NB4 (cell line): ENCODE data around the gene KCNS1.

ENCODE experiments used
- DNase-seq: peaks from one replicate; pipeline ENCODE4 v3.0.0; 2010; ENCODE audit warnings: low read depth
- H3K4me3 ChIP-seq: one replicate; pipeline ENCODE4 v1.5.1; 2011; ENCODE audit warnings: mild to moderate bottlenecking, low read depth, low read length, moderate library complexity
- MAX ChIP-seq: IDR thresholded peaks from 2 replicates; pipeline ENCODE4 v1.6.1; 2011; ENCODE audit warnings: low read depth, low read length
- MYC ChIP-seq: IDR thresholded peaks from 2 replicates; pipeline ENCODE4 v1.6.1; 2011; ENCODE audit warnings: low read depth, low read length
- POLR2A ChIP-seq: IDR thresholded peaks from 2 replicates; pipeline ENCODE4 v1.6.1; 2011; ENCODE audit warnings: mild to moderate bottlenecking; ENCODE audit not compliant: insufficient read length; ENCODE audit errors: extremely low read depth
- TF ChIP-seq, protein P1 (sequence below): IDR thresholded peaks from one replicate; pipeline ENCODE4 v1.5.1; 2012; ENCODE audit warnings: low read depth, low read length

KCNS1 gene

GRCh38 chr20:45117581-45117980 lies 16.7 kb upstream of the KCNS1 start:
- no peak overlapping the region for H3K4me3 ChIP-seq
- TF ChIP-seq MAX (no peak), MYC (no peak), POLR2A (no peak)
- TF ChIP-seq, protein P1, sequence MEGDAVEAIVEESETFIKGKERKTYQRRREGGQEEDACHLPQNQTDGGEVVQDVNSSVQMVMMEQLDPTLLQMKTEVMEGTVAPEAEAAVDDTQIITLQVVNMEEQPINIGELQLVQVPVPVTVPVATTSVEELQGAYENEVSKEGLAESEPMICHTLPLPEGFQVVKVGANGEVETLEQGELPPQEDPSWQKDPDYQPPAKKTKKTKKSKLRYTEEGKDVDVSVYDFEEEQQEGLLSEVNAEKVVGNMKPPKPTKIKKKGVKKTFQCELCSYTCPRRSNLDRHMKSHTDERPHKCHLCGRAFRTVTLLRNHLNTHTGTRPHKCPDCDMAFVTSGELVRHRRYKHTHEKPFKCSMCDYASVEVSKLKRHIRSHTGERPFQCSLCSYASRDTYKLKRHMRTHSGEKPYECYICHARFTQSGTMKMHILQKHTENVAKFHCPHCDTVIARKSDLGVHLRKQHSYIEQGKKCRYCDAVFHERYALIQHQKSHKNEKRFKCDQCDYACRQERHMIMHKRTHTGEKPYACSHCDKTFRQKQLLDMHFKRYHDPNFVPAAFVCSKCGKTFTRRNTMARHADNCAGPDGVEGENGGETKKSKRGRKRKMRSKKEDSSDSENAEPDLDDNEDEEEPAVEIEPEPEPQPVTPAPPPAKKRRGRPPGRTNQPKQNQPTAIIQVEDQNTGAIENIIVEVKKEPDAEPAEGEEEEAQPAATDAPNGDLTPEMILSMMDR = no peak
- DNase-seq = no peak

GRCh38 chr20:45115829-45116228 lies 14.9 kb upstream of the KCNS1 start:
- DNase-seq = no peak
- TF ChIP-seq MAX (no peak), MYC (no peak)
- no peak overlapping the region for H3K4me3 ChIP-seq

- no peak for DNase-seq
- TF ChIP-seq, protein P1 = no peak
- no peak for TF ChIP-seq MYC
- TF ChIP-seq MAX = no peak
- TF ChIP-seq POLR2A = no peak
- no peak overlapping the region for H3K4me3 ChIP-seq
These were observed 14.5 kb upstream of the KCNS1 start for GRCh38 chr20:45115386-45115774.

DNA sequence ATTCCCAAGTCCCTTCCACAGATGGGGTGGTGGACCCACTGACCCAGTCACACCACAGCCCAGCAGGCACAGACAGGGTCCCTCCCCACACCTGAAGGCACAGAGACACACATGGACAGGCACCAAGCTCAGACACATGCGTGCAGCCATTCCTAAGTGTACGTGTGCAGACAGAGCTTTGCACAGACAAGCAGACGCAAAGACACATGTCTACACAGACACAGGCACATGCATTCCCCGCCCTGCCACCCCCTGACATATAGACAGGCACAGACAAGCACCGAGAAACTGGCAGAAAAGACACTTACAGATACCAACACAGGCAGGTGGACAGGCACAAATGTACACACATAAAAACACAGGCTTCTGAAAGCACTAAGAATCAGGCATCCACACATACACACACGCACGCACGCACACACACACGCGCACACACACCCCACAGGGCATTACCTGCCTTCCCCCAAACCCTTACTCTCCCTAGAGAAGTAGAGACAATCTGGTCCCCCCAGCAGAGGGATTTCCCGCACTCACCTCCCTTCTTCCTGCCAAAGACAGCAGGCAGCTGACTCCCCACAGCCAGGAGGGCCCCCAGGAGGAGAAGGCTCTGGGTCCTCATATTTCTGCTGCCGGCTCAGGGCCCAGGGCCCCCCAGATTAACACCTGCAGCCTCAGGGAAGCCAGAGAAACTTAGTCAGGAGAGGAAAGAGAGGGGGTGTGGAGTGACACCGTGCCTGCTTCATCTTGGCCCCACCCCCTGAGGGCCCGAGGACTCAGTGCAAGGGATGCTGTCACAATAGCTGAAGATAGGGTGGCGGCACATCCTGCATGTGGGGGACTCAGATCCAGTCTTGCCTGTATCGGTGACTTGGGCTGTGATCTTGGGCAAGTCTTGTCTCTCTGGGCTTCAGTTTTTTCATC lies 13.8 kb upstream of the KCNS1 start, which contains the start of gene WFDC5:
Gene WFDC5 (minus strand): TSS at position 710 of the 921 bp plus-strand sequence. CDS start 91 bp downstream, at position 619.
- no peak for DNase-seq
- no peak for TF ChIP-seq MYC
- no peak for TF ChIP-seq POLR2A
- no peak within 1 kb of the TSS for H3K4me3 ChIP-seq

- no peak overlapping the region for H3K4me3 ChIP-seq
- TF ChIP-seq POLR2A (no peak), MYC (no peak), MAX (no peak)
- TF ChIP-seq, protein P1 = no peak
- DNase-seq = no peak
These were observed 12.9 kb upstream of the KCNS1 start for GRCh38 chr20:45113865-45114264.

DNA sequence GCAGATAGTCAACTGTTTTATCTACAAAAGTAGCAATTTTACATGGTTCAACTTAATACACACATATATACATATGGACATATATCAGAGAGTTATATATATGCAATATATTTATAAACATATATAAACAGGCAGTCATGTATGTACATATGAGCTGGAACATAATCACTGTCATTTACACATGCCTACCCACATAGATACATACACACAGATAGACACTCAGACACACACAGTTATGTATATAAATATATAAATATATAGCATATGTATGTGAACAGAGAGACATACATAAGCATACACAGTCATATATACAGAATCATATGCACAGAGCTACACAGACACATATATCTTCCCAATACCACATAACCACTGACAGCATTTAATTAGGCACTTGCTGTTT lies 11.8 kb upstream of the KCNS1 start:
- DNase-seq = no peak
- no peak overlapping the region for H3K4me3 ChIP-seq
- TF ChIP-seq MAX = no peak
- no peak for TF ChIP-seq MYC
- TF ChIP-seq, protein P1 = no peak
- TF ChIP-seq POLR2A = no peak
